Stimulated activated naive B cell treated with anti-CD40 and anti-IgM and Interleukin-4, amounts not matched to agents 10 μg/mL and 1 μg/mL and 100 μg/mL, for 72 hours (primary cell): ENCODE measurements around the gene SRL.

Experiments
- ATAC-seq, 2 donors: fragments of 150-1000 bp; cut with Tn5 transposase; replicated peaks; 2 replicates each; pipeline ENCODE4 v1.10.0; 2021; ENCODE audit warnings: moderate library complexity in 1 of 2
- DNase-seq: peaks from one replicate; pipeline ENCODE4 v3.0.0; 2021
- H3K27ac Mint-ChIP-seq: one replicate; pipeline ENCODE4 v1.8.0; 2022; ENCODE audit warnings: mild to moderate bottlenecking, mixed read lengths
- H3K27me3 Mint-ChIP-seq, 2 donors: one replicate each; pipeline ENCODE4 v1.8.0; 2022; ENCODE audit warnings: mixed read lengths in 2 of 2
- H3K36me3 Mint-ChIP-seq, 2 donors: one replicate each; pipeline ENCODE4 v1.8.0; 2022; ENCODE audit warnings: mixed read lengths in 2 of 2, mild to moderate bottlenecking in 1 of 2
- H3K4me1 Mint-ChIP-seq, 2 donors: one replicate each; pipeline ENCODE4 v1.8.0; 2022; ENCODE audit warnings: mixed read lengths in 2 of 2, mild to moderate bottlenecking in 1 of 2
- H3K4me3 Mint-ChIP-seq, 2 donors: one replicate each; pipeline ENCODE4 v1.8.0; 2022; ENCODE audit warnings: mild to moderate bottlenecking in 2 of 2, mixed read lengths in 2 of 2, moderate library complexity in 1 of 2
- H3K9me3 Mint-ChIP-seq, 2 donors: one replicate each; pipeline ENCODE4 v1.8.0; 2022; ENCODE audit warnings: mixed read lengths in 2 of 2, mild to moderate bottlenecking in 1 of 2

Gene SRL

GRCh38 chr16:4207683-4208340 lies 34.1 kb downstream of the SRL start:
- peaks cover 6% of the 10 kb centered on the region in 2 donors for H3K4me1 Mint-ChIP-seq
- no peaks in the 10 kb centered on the region for H3K36me3 Mint-ChIP-seq

GRCh38 chr16:4207229-4207628 lies 34.7 kb downstream of the SRL start:
- Mint-ChIP-seq H3K4me3 (no peak overlapping the region), H3K27ac (no peak overlapping the region), H3K4me1 (peaks cover 6% of the 10 kb centered on the region in 2 donors), H3K9me3 (no peaks in the 10 kb centered on the region), H3K27me3 (peaks cover 27 to 34% of the 10 kb centered on the region in 2 donors), H3K36me3 (no peaks in the 10 kb centered on the region)
- no peak for ATAC-seq
- no peak for DNase-seq

More at GRCh38 chr16:4207683-4208340, 34.1 kb downstream of the SRL start:
- no peak overlapping the region for H3K4me3 Mint-ChIP-seq
- no peaks in the 10 kb centered on the region for H3K9me3 Mint-ChIP-seq
- ATAC-seq (no peak), DNase-seq (no peak)
- H3K27me3 Mint-ChIP-seq = peaks cover 30 to 37% of the 10 kb centered on the region in 2 donors
- no peak overlapping the region for H3K27ac Mint-ChIP-seq

- Mint-ChIP-seq H3K4me3 (no peak overlapping the region), H3K27me3 (peaks cover 27 to 34% of the 10 kb centered on the region in 2 donors)
- no peak for DNase-seq
Observed at GRCh38 chr16:4206680-4207079, 35.2 kb downstream of the SRL start.

DNA sequence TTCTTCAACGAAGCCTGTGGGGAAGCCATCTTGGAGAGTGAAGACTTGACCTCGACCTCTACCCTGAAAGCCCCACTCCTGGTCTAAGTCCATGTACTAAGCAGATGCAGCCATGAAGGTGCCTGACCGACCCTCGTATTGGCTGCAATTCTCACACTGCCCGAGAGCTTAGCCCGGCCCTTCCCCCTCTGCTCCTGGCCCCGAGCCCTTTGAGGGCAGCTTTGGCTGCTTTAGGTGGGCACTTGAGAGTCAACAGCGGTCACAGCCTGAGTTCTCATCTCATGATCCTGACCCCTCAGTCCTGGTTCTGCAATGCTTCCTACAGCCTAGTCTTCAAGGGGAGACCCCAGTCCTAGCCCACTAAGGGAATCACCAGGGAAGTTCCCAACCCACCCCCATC lies 35.9 kb downstream of the SRL start:
- DNase-seq (no peak), ATAC-seq (no peak)
- peaks cover 27 to 34% of the 10 kb centered on the region in 2 donors for H3K27me3 Mint-ChIP-seq
- H3K27ac Mint-ChIP-seq = no peak overlapping the region
- H3K9me3 Mint-ChIP-seq = no peaks in the 10 kb centered on the region
- H3K36me3 Mint-ChIP-seq = no peaks in the 10 kb centered on the region
- peaks cover 6% of the 10 kb centered on the region in 2 donors for H3K4me1 Mint-ChIP-seq
- H3K4me3 Mint-ChIP-seq = no peak overlapping the region

More at GRCh38 chr16:4206680-4207079, 35.2 kb downstream of the SRL start:
- no peaks in the 10 kb centered on the region for H3K36me3 Mint-ChIP-seq
- H3K4me1 Mint-ChIP-seq = peaks cover 6% of the 10 kb centered on the region in 2 donors
- no peak overlapping the region for H3K27ac Mint-ChIP-seq
- no peaks in the 10 kb centered on the region for H3K9me3 Mint-ChIP-seq
- ATAC-seq = no peak

- H3K27me3 Mint-ChIP-seq = peaks cover 37 to 39% of the 10 kb centered on the region in 2 donors
- no peak overlapping the region for H3K27ac Mint-ChIP-seq
- peaks cover 11 to 13% of the 10 kb centered on the region in 2 donors for H3K4me1 Mint-ChIP-seq
- H3K4me3 Mint-ChIP-seq = no peak overlapping the region
- ATAC-seq (no peak), DNase-seq (no peak)
- no peaks in the 10 kb centered on the region for H3K36me3 Mint-ChIP-seq
- H3K9me3 Mint-ChIP-seq = no peaks in the 10 kb centered on the region
Observed at GRCh38 chr16:4204521-4204920, 37.4 kb downstream of the SRL start.

DNA sequence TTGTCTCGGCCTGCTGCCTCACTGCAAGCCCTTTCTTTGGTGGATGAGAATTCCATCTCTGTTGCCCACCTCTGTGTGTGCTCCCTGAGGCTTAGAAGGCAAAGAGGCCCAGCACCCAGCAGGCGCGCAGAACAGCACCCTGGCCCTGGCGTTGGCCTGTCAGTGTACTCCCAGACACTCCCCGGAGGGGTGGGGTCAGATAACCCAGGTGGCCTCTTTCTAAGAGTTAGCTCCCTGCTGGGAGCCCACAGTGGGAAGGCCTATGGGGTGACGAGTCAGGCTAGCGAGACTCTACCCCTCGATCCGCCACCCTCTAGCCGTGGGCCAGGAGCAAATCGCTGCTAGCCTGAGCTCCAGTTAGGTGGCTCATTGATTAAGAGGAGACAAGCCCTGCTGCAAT lies 38.1 kb downstream of the SRL start:
- no peaks in the 10 kb centered on the region for H3K36me3 Mint-ChIP-seq
- H3K9me3 Mint-ChIP-seq = no peaks in the 10 kb centered on the region
- DNase-seq = no peak
- H3K27ac Mint-ChIP-seq = no peak overlapping the region
- ATAC-seq = no peak
- H3K27me3 Mint-ChIP-seq = peaks cover 34 to 37% of the 10 kb centered on the region in 2 donors
- peaks cover 11 to 13% of the 10 kb centered on the region in 2 donors for H3K4me1 Mint-ChIP-seq
- H3K4me3 Mint-ChIP-seq = no peak overlapping the region

GRCh38 chr16:4202615-4203345 lies 39.1 kb downstream of the SRL start:
- peaks cover 11 to 13% of the 10 kb centered on the region in 2 donors for H3K4me1 Mint-ChIP-seq
- no peaks in the 10 kb centered on the region for H3K36me3 Mint-ChIP-seq
- no peak for DNase-seq
- H3K27ac Mint-ChIP-seq = peak overlapping the region; percentile 25
- H3K4me3 Mint-ChIP-seq = no peak overlapping the region
- no peak for ATAC-seq
- H3K27me3 Mint-ChIP-seq = peaks cover 24 to 35% of the 10 kb centered on the region in 2 donors
- no peaks in the 10 kb centered on the region for H3K9me3 Mint-ChIP-seq

DNA sequence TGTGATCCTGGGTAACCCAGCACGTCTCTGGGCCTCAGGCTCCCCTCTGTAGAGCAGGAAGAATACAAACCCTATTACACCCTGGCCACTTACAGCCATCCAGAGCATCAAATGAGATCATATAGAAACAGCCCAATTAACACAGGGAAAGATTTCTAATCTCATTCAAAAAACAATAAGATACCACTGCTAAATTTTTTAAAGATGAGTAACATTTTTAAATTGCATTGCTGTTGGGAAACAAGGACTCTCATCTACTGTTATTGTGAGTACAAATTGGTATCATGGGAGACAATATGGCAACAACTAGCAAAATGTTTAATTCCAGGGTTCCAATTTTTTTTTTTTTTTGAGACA lies 41.1 kb downstream of the SRL start:
- ATAC-seq (no peak), DNase-seq (no peak)
- no peaks in the 10 kb centered on the region for H3K36me3 Mint-ChIP-seq
- no peak overlapping the region for H3K27ac Mint-ChIP-seq
- H3K4me1 Mint-ChIP-seq = peaks cover 5 to 7% of the 10 kb centered on the region in 2 donors
- H3K9me3 Mint-ChIP-seq = no peaks in the 10 kb centered on the region
- no peak overlapping the region for H3K4me3 Mint-ChIP-seq
- peaks cover 9 to 19% of the 10 kb centered on the region in 2 donors for H3K27me3 Mint-ChIP-seq

DNA sequence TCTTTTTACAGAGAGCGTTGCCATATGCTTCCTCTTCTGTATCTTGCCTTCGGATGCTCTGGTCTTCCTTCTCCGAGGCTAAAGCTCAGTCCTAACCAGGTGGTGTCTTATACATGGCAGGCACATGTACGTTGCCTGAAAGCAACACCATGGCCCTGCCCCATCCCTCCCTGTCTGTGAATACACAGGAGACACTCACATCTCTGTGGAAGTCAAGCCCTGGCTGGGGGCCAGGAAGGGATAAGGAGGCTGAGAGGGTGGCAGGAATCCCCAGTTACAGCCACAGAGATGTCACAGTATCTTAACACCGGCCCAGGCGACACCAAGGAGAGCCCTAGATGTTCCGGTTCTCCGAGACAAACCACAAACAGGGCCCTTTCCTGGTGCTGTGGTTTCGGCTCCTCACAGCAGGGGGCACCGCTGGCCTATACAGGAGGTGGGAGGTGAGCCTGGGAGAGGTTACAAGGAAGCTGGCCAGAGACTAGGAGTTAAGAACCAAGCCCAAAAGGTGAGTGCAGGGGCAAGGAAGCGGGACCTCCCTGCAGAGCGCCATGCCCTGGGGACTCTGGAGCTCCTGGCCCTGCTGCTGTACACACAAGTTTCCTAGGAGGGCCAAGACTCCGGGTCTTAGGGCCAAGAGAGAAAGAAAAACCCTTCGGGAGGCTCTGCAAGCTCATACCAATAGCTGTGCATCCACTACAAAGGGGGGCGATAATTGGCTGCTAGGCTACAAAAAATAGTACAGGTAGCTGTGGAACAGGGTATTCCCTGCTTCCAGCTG lies 41.7 kb downstream of the SRL start:
- no peaks in the 10 kb centered on the region for H3K9me3 Mint-ChIP-seq
- no peaks in the 10 kb centered on the region for H3K36me3 Mint-ChIP-seq
- no peak overlapping the region for H3K27ac Mint-ChIP-seq
- H3K27me3 Mint-ChIP-seq = peaks cover 9 to 17% of the 10 kb centered on the region in 2 donors
- no peak overlapping the region for H3K4me3 Mint-ChIP-seq
- H3K4me1 Mint-ChIP-seq = peaks cover 5 to 7% of the 10 kb centered on the region in 2 donors
- DNase-seq (no peak), ATAC-seq (peak; percentile 45 to 57)

DNA sequence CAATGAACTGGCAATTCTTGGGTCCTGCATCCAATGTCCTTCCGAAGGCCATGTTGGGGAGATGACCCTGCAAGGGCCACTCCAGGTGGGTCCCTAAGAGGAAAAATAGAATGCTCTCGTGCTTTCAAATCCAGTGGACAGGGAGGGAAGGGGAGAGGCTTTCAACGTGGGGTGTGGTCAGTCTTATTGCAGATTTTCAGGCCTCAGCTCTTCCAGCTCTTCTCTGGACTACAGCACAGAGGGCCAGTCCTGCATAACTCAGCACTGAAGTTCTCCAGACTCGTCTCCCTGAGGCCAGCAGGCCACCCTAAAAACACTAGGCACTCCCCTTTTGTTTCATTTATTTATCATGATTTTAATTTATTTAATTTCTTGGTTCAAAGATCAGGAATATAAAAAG lies 43.1 kb downstream of the SRL start:
- Mint-ChIP-seq H3K4me3 (no peak overlapping the region), H3K4me1 (peaks cover 8 to 15% of the 10 kb centered on the region in 2 donors), H3K27me3 (peaks cover 9 to 10% of the 10 kb centered on the region in 2 donors), H3K36me3 (no peaks in the 10 kb centered on the region), H3K9me3 (no peaks in the 10 kb centered on the region), H3K27ac (no peak overlapping the region)
- ATAC-seq (no peak), DNase-seq (no peak)

DNA sequence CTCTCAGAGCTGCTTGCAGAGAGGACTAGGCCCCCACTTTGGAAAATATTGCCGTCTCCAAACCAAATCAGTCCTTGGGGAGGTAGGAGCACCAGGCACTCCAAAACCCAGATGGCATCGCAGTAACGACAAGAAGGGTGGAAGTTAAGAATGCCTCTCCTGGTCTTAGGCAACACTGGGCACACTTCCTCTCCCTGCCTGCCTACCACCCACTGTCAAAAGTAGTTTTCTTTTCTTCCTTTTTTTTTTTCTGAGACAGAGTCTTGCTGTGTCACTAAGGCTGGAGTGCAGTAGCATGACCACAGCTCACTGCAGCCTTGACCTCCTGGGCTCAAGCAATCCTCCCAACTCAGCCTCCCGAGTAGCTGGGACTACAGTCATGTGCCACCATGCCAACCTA lies 47.2 kb downstream of the SRL start:
- H3K36me3 Mint-ChIP-seq = no peaks in the 10 kb centered on the region
- DNase-seq = no peak
- H3K27ac Mint-ChIP-seq = no peak overlapping the region
- H3K9me3 Mint-ChIP-seq = no peaks in the 10 kb centered on the region
- peaks cover under 1% of the 10 kb centered on the region in 2 donors for H3K27me3 Mint-ChIP-seq
- ATAC-seq = peak; percentile 56 to 73
- no peak overlapping the region for H3K4me3 Mint-ChIP-seq
- H3K4me1 Mint-ChIP-seq = peaks cover 3 to 7% of the 10 kb centered on the region in 2 donors

DNA sequence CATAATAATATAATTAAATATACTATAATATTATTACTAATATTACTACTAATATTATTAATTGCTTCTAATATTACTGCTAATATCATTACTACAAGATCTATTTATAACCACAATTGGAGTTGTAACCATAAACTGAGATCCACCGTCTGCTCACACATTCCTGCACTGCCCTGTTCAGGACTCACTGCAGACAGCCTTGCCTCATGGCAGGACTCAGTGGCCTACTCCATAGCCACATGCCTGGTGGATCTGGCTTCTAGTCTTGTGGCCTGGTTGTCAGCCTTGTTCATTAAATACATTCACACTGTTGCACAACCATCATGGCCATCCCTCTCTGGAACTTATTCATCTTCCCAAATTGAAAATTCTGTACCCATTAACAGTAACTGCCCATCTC lies 48.0 kb downstream of the SRL start:
- Mint-ChIP-seq H3K27ac (no peak overlapping the region), H3K4me3 (no peak overlapping the region), H3K27me3 (peaks cover 8% of the 10 kb centered on the region in 2 donors), H3K4me1 (peaks cover 3 to 7% of the 10 kb centered on the region in 2 donors), H3K36me3 (no peaks in the 10 kb centered on the region), H3K9me3 (no peaks in the 10 kb centered on the region)
- ATAC-seq (no peak), DNase-seq (no peak)

GRCh38 chr16:4192206-4192605 lies 49.7 kb downstream of the SRL start:
- Mint-ChIP-seq H3K4me1 (peaks cover 3 to 7% of the 10 kb centered on the region in 2 donors), H3K4me3 (no peak overlapping the region), H3K36me3 (no peaks in the 10 kb centered on the region), H3K27me3 (peaks cover 11 to 16% of the 10 kb centered on the region in 2 donors), H3K27ac (no peak overlapping the region), H3K9me3 (no peaks in the 10 kb centered on the region)
- ATAC-seq = no peak
- no peak for DNase-seq

DNA sequence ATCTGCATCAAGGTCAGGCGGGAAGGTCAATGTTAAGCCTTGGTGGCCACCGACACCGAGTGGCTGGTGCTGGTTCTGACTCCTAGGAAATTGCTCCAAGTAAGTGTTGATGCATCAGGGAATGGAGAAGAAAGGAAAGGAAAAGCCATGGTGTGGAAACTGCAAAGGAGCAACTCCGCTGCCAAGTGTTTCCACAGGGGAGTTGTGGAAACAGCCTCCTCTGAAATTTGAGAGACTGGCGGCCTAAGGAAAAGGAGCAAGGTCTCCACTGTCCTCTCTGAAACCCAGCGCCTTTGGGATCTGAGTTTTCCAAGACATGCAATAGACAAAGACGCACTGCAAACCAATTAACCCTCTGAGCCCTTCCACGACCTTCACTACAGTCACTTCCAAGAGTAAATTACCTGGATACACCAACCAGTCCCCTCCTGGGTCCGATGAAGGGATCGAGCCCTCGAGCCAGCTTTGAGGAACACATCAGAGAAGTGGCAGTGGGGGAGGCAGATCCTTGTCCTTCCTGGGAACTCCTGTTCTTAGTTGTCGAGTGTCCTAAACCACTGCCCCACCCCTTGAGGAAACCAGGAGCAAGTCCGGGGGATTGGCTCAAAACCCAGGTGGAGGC lies 51.1 kb downstream of the SRL start:
- Mint-ChIP-seq H3K27ac (no peak overlapping the region), H3K4me1 (peaks cover 3 to 7% of the 10 kb centered on the region in 2 donors), H3K27me3 (peaks cover 11 to 16% of the 10 kb centered on the region in 2 donors), H3K36me3 (no peaks in the 10 kb centered on the region), H3K4me3 (no peak overlapping the region), H3K9me3 (peaks cover 0 to 1% of the 10 kb centered on the region in 2 donors)
- DNase-seq = no peak
- no peak for ATAC-seq
